A172 (cell line): ENCODE measurements around the gene AATK. TPM values are rescaled to one million over a fixed set of nuclear protein-coding genes. Genes with fewer than 3 reads are reported as not detected.

Experiments used
- DNase-seq: peaks from one replicate; pipeline ENCODE4 v3.0.0-alpha.2; 2015; ENCODE audit warnings: low spot score
- total RNA-seq: library from RNA; depleted of rRNA; stranded (reverse); fragments of >200 nt; shearing (Covaris generic); gene quantifications from 2 replicates; pipeline ENCODE4 v1.2.3, GENCODE V29; 2014

AATK gene
- total RNA-seq, 1 experiment from 2014 or later, result 0.28 TPM

DNA sequence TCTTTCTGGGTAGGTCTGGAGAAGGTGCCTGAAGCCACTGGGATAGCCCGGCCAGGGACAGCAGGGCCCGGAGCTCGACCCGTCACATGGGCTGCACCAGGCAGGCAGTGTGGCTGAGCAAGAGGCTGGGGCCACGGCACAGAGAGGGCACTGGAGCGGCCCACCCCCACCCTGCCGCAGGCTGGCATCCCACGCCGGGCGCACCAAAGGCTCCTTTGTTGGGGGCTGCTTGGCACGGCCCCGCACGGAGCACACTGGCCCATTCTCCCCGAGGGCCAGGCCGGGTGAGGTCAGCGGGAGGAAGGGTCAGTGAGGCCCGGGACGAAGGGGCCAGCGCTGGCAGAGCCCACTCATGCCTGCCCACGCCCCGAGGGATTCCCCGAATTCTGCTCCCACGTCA lies 37.2 kb downstream of the AATK start:
- no peak for DNase-seq

GRCh38 chr17:81128338-81128737 lies 37.7 kb downstream of the AATK start:
- DNase-seq, result no peak

DNA sequence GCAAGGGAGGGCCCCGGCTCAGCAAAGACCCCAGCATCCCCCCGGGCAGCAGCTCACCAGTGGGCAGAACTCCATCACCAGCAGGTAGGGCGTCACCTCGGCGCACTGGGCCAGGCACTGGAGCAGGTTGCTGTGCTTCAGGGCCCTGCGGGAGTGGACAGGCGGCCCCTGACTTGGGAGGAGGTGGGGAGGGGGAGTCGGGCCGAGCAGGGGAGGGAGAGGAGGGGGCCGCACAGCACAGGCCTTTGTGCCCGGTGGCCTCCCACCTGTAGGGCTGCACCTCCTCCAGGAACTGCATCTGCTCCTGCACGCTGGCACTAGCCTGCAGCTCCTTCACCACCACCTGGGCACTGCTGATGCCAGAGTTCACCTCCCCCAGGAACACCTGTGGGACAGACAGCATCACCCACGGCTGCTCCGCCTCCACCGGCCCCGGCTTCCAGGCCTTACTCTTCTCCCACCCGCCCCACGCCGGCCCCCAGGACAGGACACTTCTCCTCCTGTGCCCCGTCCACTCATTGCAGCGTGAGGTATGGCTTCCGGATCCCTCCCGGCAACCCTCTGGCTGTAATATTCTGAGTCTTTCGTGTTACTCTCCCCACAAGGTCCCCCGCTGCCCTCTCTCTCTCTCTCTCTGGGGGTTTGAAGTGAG lies 38.4 kb downstream of the AATK start:
- no peak for DNase-seq

- DNase-seq, result no peak
These were observed 38.9 kb downstream of the AATK start for GRCh38 chr17:81127133-81127455.

- DNase-seq, result no peak
These were observed 39.5 kb downstream of the AATK start for GRCh38 chr17:81126281-81127132.

DNA sequence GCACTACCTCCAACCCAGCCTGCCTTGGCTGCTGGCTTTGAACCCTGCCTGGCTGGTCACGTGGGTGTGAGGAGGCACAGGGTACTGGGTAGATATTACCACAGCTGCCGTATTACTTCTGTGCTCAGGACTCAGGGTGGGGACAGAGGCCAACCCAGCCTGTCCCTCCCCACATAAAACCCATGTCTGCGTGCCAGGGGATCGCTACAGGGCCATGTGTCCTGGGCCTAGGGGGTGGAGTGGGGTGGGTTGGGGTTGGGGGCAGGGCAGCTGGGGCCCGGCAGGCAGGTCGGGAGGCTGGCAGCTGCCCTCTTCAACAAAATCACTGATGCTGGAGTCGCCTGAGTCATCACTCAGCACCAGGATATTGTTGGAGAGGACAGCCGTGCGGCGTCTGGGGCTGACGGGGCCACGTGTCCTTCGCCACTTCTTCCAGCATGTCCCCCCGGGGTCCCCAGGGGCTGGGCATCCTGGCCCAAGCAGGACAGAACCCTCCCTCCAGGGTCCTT lies 40.4 kb downstream of the AATK start:
- DNase-seq, result peak; percentile 45

DNA sequence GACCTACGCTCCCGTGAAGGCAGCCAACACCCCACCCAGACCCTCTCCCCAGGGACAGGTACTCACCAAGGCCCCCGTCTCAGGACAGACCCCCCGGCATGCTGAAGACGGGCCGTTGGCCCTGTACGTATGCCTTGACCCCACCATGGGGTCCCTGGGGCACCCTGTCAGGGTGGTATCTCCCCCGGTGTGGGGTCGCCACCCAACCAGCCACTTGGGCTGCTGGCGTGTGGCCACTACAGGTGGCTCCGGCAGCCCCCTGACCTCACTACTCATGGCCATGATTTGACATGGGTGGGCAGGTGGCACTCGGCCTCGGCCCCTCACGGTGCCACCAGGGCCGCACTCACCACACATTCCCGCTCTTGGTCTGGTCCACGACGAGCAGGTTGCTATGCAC lies 41.6 kb downstream of the AATK start:
- no peak for DNase-seq

DNA sequence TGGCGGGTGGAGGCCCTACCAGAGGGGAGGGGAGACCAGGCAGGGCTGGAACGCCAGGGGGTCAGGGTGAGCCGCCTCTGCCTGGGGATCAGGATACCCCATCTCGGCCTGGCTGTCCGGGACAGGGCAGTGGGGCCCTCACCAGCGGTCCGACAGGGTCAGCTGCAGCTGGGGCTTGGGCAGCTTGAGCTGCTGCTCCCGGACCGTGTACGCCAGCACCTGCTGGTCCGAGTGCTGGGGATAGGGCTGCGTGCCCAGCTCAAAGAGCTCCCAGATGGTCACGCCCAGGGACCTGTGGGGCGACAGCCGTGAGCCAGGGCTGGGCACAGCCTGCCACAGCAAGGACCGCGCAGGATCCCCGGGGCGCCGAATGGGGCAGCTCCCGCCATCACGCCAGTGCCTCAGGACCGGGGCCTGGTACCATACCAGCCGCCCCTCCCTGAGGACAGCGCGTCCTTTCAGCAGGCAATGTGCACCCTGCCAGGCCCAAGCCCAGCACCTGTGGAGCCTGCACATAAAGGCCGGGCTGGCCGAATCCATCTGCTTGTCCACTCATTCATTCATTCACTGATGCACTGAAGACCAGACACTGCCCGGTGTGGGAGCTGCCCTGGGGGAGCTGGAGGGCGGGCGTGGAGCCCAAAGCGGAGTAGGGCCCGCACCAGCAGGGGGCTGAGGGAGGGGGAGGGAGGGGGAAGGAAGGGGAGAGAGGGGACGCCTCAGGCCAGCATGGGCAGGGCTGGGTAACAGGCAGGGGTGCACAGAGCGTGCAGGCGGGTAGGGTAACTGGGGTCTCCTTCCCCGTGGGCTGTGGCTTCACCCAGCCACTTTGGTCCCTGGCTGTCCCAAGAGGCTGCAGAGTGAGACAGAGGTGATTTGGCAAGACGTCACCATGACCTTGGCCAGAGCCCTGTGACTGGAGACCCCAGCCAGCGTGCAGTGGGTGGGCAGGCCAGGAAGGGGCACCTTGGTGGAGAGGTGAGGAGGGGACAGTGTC lies 42.7 kb downstream of the AATK start:
- DNase-seq, result no peak

- no peak for DNase-seq
These were observed 43.9 kb downstream of the AATK start for GRCh38 chr17:81121841-81122733.

DNA sequence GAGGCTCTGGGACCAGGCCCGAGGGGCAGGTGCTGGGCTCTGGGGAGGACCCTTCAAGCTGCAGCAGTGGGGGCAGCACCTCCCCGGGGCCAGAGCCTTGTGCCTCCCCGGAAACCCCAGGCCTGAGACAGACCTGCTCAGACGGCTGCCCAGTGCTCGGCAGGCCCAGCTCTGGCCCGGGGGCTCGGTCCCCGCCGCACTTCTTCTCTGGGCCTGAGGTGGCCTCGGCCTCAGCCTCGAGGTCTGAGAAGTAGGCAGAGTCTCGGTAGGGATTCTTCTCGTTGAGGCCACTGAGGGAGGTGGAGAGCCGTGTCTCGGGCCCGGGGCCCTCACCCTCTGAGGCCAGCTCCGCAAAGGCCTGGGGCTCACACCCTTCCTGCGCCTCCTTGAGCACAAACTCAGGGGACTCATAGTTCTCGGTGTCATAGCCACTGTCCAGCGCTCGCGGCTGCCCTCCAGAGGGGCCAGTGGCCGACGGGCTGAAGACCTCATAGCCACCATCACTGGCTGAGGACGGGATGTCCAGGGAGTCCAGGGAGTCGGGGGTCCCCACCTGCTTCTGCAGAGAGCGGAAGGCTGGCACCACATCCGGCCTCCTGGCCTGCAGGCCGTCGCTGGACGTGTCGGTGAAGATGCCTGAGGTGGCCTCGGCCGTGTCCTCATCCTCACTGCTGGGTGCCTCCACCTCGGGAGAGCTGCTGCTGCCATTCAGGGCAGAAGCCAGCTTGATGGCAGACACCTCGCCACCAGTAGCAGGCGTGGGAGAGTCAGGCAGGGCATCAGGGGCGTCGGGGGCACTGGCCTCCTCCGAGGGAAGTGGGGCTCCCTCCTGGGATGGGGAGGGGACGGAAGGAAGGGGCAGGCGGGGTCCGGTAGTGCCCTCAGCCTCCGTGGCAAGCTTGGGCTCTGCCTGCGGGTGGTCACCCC lies 45.1 kb downstream of the AATK start:
- DNase-seq, result no peak

DNA sequence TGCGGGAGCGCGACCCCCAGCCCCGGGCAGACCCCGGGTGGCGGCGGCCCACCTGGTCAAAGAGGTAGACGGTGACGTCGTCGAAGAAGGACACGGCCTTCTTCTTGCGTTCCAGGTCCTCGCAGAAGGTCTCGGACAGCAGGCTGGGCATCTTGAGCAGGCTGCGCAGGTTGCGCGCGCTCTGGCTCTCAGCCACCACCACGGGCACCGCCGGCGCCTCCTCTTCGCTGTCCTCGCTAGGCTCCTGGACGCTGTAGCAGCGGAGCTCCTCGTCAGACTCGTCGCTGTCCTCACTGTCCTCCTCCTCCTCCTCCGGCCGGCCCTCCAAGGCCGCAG lies 45.9 kb downstream of the AATK start:
- no peak for DNase-seq

GRCh38 chr17:81119223-81120148 lies 46.5 kb downstream of the AATK start:
- DNase-seq, result peak; percentile 92

DNA sequence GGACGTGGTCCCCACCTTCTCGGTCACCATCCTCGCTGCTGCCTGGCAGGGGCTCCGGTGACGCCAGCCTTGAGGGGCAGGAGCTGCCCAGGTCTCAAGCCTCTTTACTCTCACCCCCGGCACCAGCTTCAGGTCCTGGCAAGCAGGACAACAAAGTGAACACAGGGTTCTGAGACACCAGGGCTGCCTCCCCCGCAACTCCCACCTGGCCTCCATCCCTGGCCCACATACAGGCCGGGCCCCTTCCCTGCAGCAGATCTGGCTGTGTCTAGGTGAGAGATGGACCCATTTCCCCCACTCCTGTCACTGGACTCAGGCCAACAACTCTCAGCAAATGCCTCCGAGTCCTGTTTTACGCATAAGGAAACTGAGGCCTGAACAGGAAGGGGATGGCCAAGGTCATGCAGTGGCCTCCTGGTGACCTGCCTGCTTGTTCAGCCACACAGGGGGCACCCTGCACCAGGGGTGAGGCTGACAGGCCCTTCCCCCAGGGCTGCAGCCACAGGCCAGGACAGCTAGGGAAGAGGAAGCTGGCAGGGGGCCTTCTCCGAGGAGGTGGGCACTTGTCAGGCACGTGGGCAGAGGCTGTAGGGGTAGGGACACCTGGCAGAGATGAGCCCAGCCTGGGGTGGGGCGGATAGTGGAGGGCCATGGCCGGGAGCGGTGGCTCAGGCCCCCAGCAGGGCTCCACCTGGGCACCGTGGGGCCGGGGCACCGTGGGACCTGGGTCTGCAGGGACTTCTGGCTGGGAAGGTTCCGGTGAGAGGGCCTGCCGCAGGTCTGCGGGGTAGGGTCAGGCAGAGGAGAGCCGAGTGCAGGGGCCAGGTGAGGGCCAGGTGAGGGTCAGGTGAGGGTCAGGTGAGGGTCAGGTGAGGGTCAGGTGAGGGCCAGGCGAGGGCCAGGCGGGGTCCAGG lies 47.5 kb downstream of the AATK start:
- DNase-seq, result no peak

DNA sequence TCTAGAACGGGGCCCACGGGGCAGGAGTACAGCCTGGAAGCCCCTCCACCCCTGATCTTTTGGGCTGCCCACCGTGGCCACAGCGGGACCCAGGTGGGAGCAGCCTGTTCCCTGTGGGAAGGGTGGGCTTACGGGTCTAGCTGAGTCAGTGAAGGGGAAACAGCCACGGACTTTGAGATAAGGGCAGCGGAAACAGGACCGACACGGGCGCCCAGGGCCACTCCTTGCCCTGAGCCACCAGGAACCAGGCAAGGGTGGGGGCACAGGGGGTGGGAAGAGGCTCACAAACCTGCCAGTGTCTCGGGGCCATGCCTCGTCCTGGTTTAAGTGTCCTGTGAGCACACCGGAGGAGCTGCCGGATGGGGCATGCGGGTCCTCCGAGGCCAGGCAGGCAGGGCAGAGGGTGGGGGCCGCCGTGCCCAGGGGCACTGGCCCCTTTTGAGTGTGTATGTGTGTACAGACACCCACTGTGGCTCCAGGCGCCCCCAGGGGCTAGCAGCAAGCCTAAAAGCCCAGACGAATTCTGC lies 48.3 kb downstream of the AATK start:
- DNase-seq, result no peak

DNA sequence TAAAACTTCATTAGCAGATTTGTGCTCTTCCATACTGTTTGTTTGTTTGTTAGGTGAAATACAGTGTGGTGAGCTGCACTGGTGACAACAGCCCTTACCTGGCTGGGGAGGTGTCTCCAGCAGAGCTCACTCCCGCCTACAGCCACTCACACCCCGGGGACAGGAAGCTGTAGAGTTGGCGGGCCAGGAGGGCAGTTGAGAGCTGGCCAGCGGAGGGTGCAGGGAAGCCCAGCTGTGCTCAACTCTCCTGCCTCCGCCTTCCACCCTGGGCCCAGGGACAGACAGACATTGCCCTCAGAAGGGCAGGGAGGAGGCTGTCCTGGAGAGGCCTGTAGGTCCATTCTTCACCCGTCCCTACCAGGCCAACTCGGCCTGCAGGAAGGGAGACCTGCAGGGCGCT lies 49.3 kb downstream of the AATK start:
- no peak for DNase-seq

DNA sequence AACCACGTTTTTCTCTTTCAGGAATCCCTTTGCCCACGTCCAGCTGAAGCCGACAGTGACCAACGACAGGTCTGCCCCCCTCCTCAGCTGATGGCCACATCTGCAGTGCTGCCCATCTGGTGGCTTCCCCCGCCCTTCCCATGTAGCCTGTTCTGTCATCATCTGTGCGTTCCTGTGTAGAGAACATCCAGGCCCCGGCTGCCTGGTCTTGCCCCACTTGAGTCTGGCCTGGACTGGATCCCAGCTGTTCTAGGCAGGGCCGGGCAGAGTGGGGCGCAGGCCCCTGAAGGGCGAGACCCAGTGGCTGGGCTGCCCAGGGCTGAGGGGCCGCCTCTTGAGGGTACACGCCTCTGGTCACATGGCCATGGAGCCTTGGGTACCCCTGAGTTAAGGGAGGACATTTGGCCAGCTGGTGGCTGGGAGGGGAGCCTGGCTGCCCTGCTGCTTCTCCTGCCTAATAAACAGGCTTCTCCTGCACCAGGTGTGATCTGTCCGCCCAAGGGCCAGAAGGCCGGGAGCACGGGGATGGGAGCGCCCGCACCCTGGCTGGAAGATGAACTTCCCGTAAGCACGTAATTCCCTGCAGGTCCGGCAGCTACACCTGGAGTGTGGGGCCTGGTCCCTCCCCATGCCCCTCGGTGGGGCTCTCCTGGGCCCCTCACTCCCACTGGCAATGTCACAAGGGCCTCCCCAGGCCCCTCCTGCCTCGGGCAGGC lies 50.1 kb downstream of the AATK start:
- no peak for DNase-seq

GRCh38 chr17:81115219-81115618 lies 50.8 kb downstream of the AATK start:
- DNase-seq, result no peak
